Liver (tissue), 3 donors: ENCODE data around the gene RNU7-1.

ENCODE experiments used
- CTCF ChIP-seq: fragments of 150-350 bp; IDR thresholded peaks from 2 replicates; pipeline ENCODE4 v1.5.1; 2017; ENCODE audit warnings: improper control_type of control experiment, low read depth, low read length; ENCODE audit not compliant: missing input control
- GABPA ChIP-seq, 2 donors: IDR thresholded peaks in 1 of 2; conservative IDR thresholded peaks in 1 of 2; 2 replicates each; pipeline ENCODE4 v1.6.1; 2016; ENCODE audit warnings: antibody characterized with exemption in 2 of 2, mild to moderate bottlenecking in 1 of 2, moderate library complexity in 1 of 2
- TF ChIP-seq, protein P1 (sequence below): IDR thresholded peaks from 2 replicates; pipeline ENCODE4 v1.6.1; 2016; ENCODE audit warnings: antibody characterized with exemption, mild to moderate bottlenecking
- donor health status: healthy.
- donor health status: healthy.

- TF ChIP-seq CTCF (no peak), GABPA (IDR thresholded peaks at IDR 0.05 in 1 of 2, conservative IDR thresholded peaks at IDR 0.05 in 1 of 2) (no peak)
- TF ChIP-seq, protein P1, sequence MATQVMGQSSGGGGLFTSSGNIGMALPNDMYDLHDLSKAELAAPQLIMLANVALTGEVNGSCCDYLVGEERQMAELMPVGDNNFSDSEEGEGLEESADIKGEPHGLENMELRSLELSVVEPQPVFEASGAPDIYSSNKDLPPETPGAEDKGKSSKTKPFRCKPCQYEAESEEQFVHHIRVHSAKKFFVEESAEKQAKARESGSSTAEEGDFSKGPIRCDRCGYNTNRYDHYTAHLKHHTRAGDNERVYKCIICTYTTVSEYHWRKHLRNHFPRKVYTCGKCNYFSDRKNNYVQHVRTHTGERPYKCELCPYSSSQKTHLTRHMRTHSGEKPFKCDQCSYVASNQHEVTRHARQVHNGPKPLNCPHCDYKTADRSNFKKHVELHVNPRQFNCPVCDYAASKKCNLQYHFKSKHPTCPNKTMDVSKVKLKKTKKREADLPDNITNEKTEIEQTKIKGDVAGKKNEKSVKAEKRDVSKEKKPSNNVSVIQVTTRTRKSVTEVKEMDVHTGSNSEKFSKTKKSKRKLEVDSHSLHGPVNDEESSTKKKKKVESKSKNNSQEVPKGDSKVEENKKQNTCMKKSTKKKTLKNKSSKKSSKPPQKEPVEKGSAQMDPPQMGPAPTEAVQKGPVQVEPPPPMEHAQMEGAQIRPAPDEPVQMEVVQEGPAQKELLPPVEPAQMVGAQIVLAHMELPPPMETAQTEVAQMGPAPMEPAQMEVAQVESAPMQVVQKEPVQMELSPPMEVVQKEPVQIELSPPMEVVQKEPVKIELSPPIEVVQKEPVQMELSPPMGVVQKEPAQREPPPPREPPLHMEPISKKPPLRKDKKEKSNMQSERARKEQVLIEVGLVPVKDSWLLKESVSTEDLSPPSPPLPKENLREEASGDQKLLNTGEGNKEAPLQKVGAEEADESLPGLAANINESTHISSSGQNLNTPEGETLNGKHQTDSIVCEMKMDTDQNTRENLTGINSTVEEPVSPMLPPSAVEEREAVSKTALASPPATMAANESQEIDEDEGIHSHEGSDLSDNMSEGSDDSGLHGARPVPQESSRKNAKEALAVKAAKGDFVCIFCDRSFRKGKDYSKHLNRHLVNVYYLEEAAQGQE: no peak
Observed at GRCh38 chr12:6894321-6894720, 49.3 kb upstream of the RNU7-1 start.
